ENCODE results near the gene NOTCH2.
"Not testable (repeated sequence)": the region's sequence is repeated elsewhere in the genome, so short reads cannot be mapped to it uniquely, and the experiment has no call there.

Gene NOTCH2

GRCh38 chr1:120068683-120069066 is 787 bp downstream of the NOTCH2 start:
- not testable (repeated sequence) for DNase-seq (ENCODE audit: low spot score)

GRCh38 chr1:120048208-120048607 is 21.3 kb downstream of the NOTCH2 start:
- DNase-seq (ENCODE audit: low spot score), result not testable (repeated sequence)

- not testable (repeated sequence) for DNase-seq (ENCODE audit: low spot score)
These were observed 27.7 kb downstream of the NOTCH2 start for GRCh38 chr1:120041771-120042170.

GRCh38 chr1:120032253-120032652 is 37.2 kb downstream of the NOTCH2 start:
- not testable (repeated sequence) for DNase-seq (ENCODE audit: low spot score)

- DNase-seq (ENCODE audit: low spot score), result not testable (repeated sequence)
These were observed 45.7 kb downstream of the NOTCH2 start for GRCh38 chr1:120023791-120024190.

- DNase-seq (ENCODE audit: low spot score), result not testable (repeated sequence)
These were observed 54.5 kb downstream of the NOTCH2 start for GRCh38 chr1:120014978-120015377.

GRCh38 chr1:120008320-120008719 is 61.1 kb downstream of the NOTCH2 start:
- not testable (repeated sequence) for DNase-seq (ENCODE audit: low spot score)

- DNase-seq (ENCODE audit: low spot score), result not testable (repeated sequence)
These were observed 61.6 kb downstream of the NOTCH2 start for GRCh38 chr1:120007850-120008249.

GRCh38 chr1:120001035-120001434 is 68.4 kb downstream of the NOTCH2 start:
- not testable (repeated sequence) for DNase-seq (ENCODE audit: low spot score)

GRCh38 chr1:119996731-119997312 is 72.6 kb downstream of the NOTCH2 start:
- DNase-seq (ENCODE audit: low spot score), result not testable (repeated sequence)

GRCh38 chr1:119995975-119996374 is 73.5 kb downstream of the NOTCH2 start:
- DNase-seq (ENCODE audit: low spot score), result not testable (repeated sequence)

- peak; percentile 28 for DNase-seq (ENCODE audit: low spot score)
These were observed 81.0 kb downstream of the NOTCH2 start for GRCh38 chr1:119988306-119989062.

GRCh38 chr1:119987686-119988085 is 81.8 kb downstream of the NOTCH2 start:
- peak; percentile 30 for DNase-seq (ENCODE audit: low spot score)

GRCh38 chr1:119987112-119987511 is 82.3 kb downstream of the NOTCH2 start:
- peak; percentile 39 for DNase-seq (ENCODE audit: low spot score)

- no peak for DNase-seq (ENCODE audit: low spot score)
These were observed 83.4 kb downstream of the NOTCH2 start for GRCh38 chr1:119986007-119986497.

GRCh38 chr1:119984771-119985170 is 84.7 kb downstream of the NOTCH2 start:
- DNase-seq (ENCODE audit: low spot score), result no peak

- no peak for DNase-seq (ENCODE audit: low spot score)
These were observed 87.3 kb downstream of the NOTCH2 start for GRCh38 chr1:119981986-119982815.

GRCh38 chr1:119981496-119981895 is 88.0 kb downstream of the NOTCH2 start:
- no peak for DNase-seq (ENCODE audit: low spot score)

- DNase-seq (ENCODE audit: low spot score), result no peak
These were observed 91.4 kb downstream of the NOTCH2 start for GRCh38 chr1:119978018-119978505.

GRCh38 chr1:119977113-119977736 is 92.2 kb downstream of the NOTCH2 start:
- DNase-seq (ENCODE audit: low spot score), result not testable (repeated sequence)

GRCh38 chr1:119975582-119976254 is 93.7 kb downstream of the NOTCH2 start:
- not testable (repeated sequence) for DNase-seq (ENCODE audit: low spot score)

Data from activated CD4-positive, alpha-beta T cell treated with anti-CD3 and anti-CD28 coated beads, Interleukin-2, Interleukin-4, amounts not matched to agents 100 ng/mL and 50 ng/mL, durations not matched to agents 16 hours and 8 hours (primary cell).